OCI-M2 (cell line): Measurements from ENCODE around the gene MCM5.
"Not testable (repeated sequence)": the region's sequence is repeated elsewhere in the genome, so short reads cannot be mapped to it uniquely, and the experiment has no call there.

Source experiments
- DNase-seq: peaks from one replicate; lab custom pipeline; 2025; ENCODE audit not compliant: unreplicated experiment; lab: John Stamatoyannopoulos, UW

The MCM5 gene

GRCh38 chr22:35378621-35379020, 21.3 kb upstream of the MCM5 start:
- DNase-seq = no peak

DNA sequence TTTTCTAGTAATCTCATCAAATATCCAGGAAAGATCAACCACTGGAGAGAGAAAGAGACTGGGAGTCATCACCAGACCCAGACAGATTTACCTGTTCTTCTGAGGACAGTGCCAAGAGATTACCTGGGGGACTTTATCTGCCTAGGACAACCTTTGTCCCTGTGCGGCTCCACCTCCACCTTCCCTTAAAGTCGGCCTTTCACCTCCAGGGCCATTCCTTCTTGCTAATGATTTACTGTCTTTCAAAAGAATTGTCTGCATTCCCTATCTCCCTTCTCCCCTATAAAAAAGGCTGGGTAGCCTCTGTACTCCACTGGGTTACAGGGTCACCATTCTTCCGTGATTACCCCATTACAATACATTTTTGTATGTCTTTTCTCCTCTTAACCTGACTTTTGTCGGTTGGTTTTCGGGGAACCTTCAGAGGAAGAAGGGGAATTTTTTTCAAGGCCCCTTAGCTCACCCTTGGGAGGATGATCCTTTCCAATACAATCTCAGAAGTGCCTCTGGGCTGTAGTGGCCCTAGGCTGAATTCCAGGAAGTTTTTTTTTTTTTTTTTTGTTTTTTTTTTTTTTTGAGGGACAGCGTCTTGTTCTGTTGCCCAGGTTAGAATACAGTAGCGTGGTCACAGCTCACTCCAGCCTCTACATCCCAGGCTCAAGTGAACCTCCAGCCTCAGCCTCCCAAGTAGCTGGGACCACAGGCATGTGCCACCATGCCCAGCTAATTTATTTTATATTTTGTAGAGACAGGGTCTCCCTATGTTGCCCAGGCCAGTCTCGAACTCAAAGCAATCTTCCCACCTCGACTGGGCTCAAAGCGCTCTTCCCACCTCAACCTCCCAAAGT, 20.6 kb upstream of the MCM5 start:
- no peak for DNase-seq

- DNase-seq = no peak
Measured at GRCh38 chr22:35380013-35380412, 19.9 kb upstream of the MCM5 start.

DNA sequence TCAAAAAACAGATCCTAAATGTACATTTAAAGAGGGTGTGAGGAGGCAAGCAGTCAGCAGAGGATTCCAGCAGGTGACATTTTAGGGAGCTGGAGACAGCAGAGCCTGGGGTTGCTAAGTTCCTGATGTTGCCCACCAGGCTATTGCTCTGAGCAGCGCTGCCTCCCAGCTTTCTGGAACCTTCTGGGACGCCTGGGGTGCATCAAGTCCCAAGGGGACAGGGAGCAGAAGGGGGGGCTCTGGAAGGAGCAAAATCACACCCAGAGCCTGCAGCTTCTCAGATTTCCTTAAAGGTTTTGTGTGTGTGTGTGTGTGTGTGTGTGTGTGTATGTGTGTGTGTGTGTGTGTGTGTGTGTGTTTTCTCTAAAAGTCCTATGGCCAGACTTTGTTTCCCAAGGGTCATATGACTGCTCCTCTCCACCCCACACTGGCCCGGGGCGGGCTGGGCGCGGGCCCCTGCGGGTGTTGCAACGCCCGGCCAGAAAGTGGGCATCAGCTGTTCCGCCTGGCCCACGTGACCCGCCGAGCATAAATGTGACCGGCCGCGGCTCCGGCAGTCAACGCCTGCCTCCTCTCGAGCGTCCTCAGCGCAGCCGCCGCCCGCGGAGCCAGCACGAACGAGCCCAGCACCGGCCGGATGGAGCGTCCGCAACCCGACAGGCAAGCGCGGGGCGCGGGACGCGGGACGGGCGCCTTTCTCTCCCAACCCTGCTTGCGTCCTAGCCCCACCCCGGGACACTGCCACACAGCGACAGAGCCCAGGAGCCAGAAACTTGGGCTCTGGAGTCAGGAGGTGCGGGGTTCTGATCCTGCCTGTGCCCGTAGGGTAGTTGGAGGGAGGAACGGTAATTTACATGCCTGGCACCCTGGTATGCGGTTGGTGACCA, 19.2 kb upstream of the MCM5 start, which contains the start of gene HMOX1:
Gene HMOX1, plus strand, starts transcription at position 560 of the 887 bp plus-strand sequence. Its CDS starts 78 bp downstream, at position 638.
- no peak for DNase-seq

GRCh38 chr22:35381424-35382009, 18.4 kb upstream of the MCM5 start:
- no peak for DNase-seq

GRCh38 chr22:35383679-35384071, 16.3 kb upstream of the MCM5 start:
- DNase-seq = no peak

GRCh38 chr22:35384527-35384926, 15.4 kb upstream of the MCM5 start:
- DNase-seq = no peak

DNA sequence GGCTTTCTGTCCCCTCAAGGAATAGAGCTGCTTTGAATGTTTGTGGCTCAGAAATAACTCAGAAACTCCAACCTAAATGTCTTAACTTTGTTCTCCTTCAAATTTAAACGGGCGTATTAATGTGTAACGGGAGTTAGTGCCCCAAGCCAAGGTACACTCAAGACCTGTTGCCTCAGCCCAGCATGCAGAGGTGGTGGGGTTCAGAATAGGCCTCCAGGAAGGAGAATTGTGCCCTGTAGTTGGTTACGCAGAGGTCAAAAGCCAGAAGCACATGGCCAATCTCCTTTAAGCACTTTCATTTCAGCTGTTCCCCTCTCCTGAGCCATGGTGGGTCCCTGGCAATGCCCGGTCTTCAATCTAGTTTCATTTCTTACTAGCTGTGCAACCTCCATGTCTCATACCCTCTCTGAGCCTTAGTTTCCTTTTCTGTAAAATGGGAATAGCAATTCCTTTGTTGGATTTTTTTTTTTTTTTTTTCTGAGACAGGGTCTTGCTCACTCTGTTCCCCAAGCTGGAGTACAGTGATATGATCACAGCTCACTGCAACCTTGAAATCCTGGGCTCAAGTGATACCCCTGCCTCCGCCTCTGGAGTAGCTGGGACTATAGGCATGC, 14.9 kb upstream of the MCM5 start:
- no peak for DNase-seq

DNA sequence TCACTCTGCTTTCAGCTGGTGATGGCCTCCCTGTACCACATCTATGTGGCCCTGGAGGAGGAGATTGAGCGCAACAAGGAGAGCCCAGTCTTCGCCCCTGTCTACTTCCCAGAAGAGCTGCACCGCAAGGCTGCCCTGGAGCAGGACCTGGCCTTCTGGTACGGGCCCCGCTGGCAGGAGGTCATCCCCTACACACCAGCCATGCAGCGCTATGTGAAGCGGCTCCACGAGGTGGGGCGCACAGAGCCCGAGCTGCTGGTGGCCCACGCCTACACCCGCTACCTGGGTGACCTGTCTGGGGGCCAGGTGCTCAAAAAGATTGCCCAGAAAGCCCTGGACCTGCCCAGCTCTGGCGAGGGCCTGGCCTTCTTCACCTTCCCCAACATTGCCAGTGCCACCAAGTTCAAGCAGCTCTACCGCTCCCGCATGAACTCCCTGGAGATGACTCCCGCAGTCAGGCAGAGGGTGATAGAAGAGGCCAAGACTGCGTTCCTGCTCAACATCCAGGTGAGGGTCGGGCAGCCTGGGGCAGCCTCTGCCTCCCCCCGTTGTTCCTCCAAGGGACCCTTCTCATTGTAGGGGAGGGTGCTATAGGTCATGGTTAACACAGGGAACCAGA, 13.2 kb upstream of the MCM5 start:
- DNase-seq = no peak

DNA sequence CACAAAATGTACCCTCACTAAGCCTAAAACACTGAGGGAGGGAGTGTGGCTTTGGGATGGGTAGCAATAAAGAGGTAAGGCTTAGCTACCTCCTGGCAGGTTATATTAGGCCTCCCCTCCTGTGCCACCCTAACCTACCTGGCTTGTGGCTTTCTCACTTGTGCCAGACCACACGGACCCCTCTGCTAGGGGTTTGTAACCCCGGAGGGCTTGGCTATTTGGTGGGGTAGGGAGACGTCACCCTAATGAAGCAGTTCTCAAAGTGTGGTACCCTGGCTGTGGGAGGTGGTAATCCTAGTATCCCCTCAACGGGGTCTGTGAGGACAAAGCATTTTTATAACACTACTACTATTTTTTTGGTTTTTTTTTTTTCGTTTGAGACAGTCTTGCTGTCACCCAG, 9.0 kb upstream of the MCM5 start:
- no peak for DNase-seq

DNA sequence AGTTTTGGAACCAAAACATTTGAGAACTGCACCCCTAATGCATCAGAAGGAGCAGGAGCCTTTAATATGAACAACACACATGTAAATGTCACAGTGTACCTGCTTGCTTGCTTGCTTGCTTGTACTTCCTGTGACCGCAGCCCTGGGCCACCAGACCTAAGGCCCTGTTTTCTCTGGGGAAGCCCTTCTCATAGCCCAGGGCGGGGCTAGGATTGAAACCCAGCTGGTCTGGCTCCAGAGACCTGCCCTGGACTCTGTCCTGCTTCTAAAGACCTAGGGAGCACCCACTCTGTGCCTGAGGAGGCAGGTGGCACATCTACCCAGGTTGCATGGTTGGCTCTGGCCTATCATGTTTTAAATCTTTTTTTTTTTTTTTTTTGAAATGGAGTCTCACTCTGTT, 7.6 kb upstream of the MCM5 start:
- DNase-seq = no peak

GRCh38 chr22:35393116-35394010, 6.6 kb upstream of the MCM5 start:
- DNase-seq = no peak

DNA sequence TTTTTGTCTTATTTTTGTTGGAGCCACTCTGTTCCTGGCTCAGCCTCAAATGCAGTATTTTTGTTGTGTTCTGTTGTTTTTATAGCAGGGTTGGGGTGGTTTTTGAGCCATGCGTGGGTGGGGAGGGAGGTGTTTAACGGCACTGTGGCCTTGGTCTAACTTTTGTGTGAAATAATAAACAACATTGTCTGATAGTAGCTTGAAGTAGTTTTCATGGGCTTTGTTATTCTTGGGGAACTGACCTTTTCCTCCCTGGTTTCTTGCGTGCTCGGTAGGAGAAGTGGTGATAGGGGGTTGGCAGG, 6.0 kb upstream of the MCM5 start:
- no peak for DNase-seq

GRCh38 chr22:35394810-35395563, 5.0 kb upstream of the MCM5 start:
- DNase-seq = no peak

DNA sequence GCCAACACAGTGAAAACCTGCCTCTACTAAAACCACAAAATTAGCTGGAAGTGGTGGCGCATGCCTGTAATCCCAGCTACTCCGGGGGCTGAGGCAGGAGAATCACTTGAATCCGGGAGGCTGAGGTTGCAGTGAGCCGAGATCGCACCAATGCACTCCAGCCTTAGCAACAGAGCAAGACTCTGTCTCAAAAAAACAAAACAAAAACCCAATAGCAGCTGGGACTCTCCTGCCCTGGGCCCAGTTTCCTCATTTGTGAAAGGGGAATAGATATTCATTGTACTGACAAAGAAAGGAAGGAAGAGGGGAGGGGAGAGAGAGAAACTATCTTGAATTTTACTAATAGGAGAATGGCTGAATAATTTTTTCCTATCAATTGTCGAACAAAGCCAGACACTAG, 3.3 kb upstream of the MCM5 start:
- not testable (repeated sequence) for DNase-seq

- no peak for DNase-seq
Measured at GRCh38 chr22:35397095-35397904, 2.6 kb upstream of the MCM5 start.

GRCh38 chr22:35398591-35398973, 1.4 kb upstream of the MCM5 start:
- no peak for DNase-seq

- no peak for DNase-seq
Measured at GRCh38 chr22:35399114-35399677, 744 bp upstream of the MCM5 start.
